Measurements from ENCODE around the gene ZNF664.

GRCh38 chr12:123962513-123962912, 10.5 kb upstream of the ZNF664 start:
- TF ChIP-seq EZH2 (IDR thresholded peaks at IDR 0.05; ENCODE audit: insufficient read depth, low read length) (no peak), CTCF (IDR thresholded peaks at IDR 0.05; ENCODE audit: insufficient read depth, low read depth, low read length) (no peak)

Measured in astrocyte (in vitro differentiated cells and primary cell).